Osteoblast (primary cell): Measurements from ENCODE around the gene UBE2L3. TPM values are rescaled to one million over a fixed set of nuclear protein-coding genes. Genes with fewer than 3 reads are reported as not detected.
"Not testable (repeated sequence)": the region's sequence is repeated elsewhere in the genome, so short reads cannot be mapped to it uniquely, and the experiment has no call there.

Experiments
- DNase-seq: peaks from one replicate; pipeline ENCODE4 v3.0.0; 2011; ENCODE audit warnings: low spot score, mixed read lengths; ENCODE audit not compliant: insufficient read length; ENCODE audit errors: missing footprints
- H2AFZ ChIP-seq: 2 replicates; pipeline ENCODE4 v1.6.0; 2011; ENCODE audit warnings: mild to moderate bottlenecking, low read length
- H3K27ac ChIP-seq: 2 replicates; pipeline ENCODE4 v1.5.1; 2011; ENCODE audit warnings: mild to moderate bottlenecking, low read depth, low read length, moderate library complexity
- H3K27me3 ChIP-seq: 2 replicates; pipeline ENCODE4 v1.6.0; 2012; ENCODE audit warnings: mild to moderate bottlenecking, control low read depth, inconsistent platforms, low read length, moderate library complexity; ENCODE audit not compliant: insufficient read depth
- H3K36me3 ChIP-seq: 2 replicates; pipeline ENCODE4 v1.5.1; 2011; ENCODE audit warnings: mild to moderate bottlenecking, low read length, control low read depth, moderate library complexity; ENCODE audit not compliant: insufficient read depth
- H3K4me1 ChIP-seq: 2 replicates; pipeline ENCODE4 v1.5.1; 2011; ENCODE audit warnings: mild to moderate bottlenecking, low read length, control low read depth, moderate library complexity; ENCODE audit not compliant: insufficient read depth
- H3K4me2 ChIP-seq: 2 replicates; pipeline ENCODE4 v1.6.0; 2011; ENCODE audit warnings: mild to moderate bottlenecking, low read length; ENCODE audit not compliant: insufficient read depth
- H3K4me3 ChIP-seq: fragments of 200-600 bp; sonication (generic); 3 replicates; pipeline ENCODE4 v1.5.1; 2012; ENCODE audit warnings: mild to moderate bottlenecking, low read length, inconsistent platforms; ENCODE audit not compliant: insufficient read depth
- H3K79me2 ChIP-seq: 2 replicates; pipeline ENCODE4 v1.6.0; 2012; ENCODE audit warnings: mild to moderate bottlenecking, low read length, control low read depth, inconsistent platforms; ENCODE audit not compliant: insufficient read depth
- H3K9me3 ChIP-seq: 2 replicates; pipeline ENCODE4 v1.5.1; 2011; ENCODE audit warnings: low read depth, low read length, control low read depth
- H4K20me1 ChIP-seq: 2 replicates; pipeline ENCODE4 v1.6.0; 2012; ENCODE audit warnings: mild to moderate bottlenecking, low read length, control low read depth; ENCODE audit not compliant: insufficient read depth
- CTCF ChIP-seq: IDR thresholded peaks from 2 replicates; pipeline ENCODE4 v1.5.1; 2011; ENCODE audit warnings: mild to moderate bottlenecking, low read depth, low read length, moderate library complexity; ENCODE audit errors: extremely low read depth
- total RNA-seq: library from RNA; depleted of rRNA; stranded (reverse); fragments of >200 nt; gene quantifications from 2 replicates; pipeline ENCODE4 v1.2.3, GENCODE V29; 2012

UBE2L3 gene
- total RNA-seq, 1 donor, result 40.2 TPM

- Histone ChIP-seq H3K27me3 (no peaks in the 10 kb centered on the region), H3K9me3 (no peaks in the 10 kb centered on the region), H4K20me1 (peaks cover 61% of the 10 kb centered on the region), H3K4me3 (no peak overlapping the region), H2AFZ (no peak overlapping the region), H3K27ac (no peak overlapping the region), H3K36me3 (peaks cover 43% of the 10 kb centered on the region), H3K79me2 (peaks cover 92% of the 10 kb centered on the region), H3K4me1 (no peaks in the 10 kb centered on the region), H3K4me2 (no peak overlapping the region)
- no peak for DNase-seq
- TF ChIP-seq CTCF, result no peak
Measured at GRCh38 chr22:21612858-21613257, 45.3 kb downstream of the UBE2L3 start.

GRCh38 chr22:21613553-21614233 is 46.2 kb downstream of the UBE2L3 start:
- H3K36me3 ChIP-seq, result peaks cover 43% of the 10 kb centered on the region
- H4K20me1 ChIP-seq, result peaks cover 53% of the 10 kb centered on the region

GRCh38 chr22:21615731-21616130 is 48.2 kb downstream of the UBE2L3 start:
- no peaks in the 10 kb centered on the region for H3K27me3 ChIP-seq
- no peak for TF ChIP-seq CTCF
- H4K20me1 ChIP-seq, result peaks cover 61% of the 10 kb centered on the region
- no peaks in the 10 kb centered on the region for H3K9me3 ChIP-seq
- H3K4me1 ChIP-seq, result no peaks in the 10 kb centered on the region
- DNase-seq, result no peak
- H3K79me2 ChIP-seq, result peaks cover 92% of the 10 kb centered on the region
- H3K27ac ChIP-seq, result no peak overlapping the region
- no peak overlapping the region for H3K4me3 ChIP-seq
- H2AFZ ChIP-seq, result no peak overlapping the region
- no peak overlapping the region for H3K4me2 ChIP-seq
- H3K36me3 ChIP-seq, result peaks cover 31% of the 10 kb centered on the region

More at GRCh38 chr22:21613553-21614233, 46.2 kb downstream of the UBE2L3 start:
- no peak for DNase-seq
- H3K27ac ChIP-seq, result no peak overlapping the region
- H3K4me3 ChIP-seq, result no peak overlapping the region
- no peak for TF ChIP-seq CTCF
- no peak overlapping the region for H2AFZ ChIP-seq
- no peaks in the 10 kb centered on the region for H3K4me1 ChIP-seq
- H3K79me2 ChIP-seq, result peaks cover 91% of the 10 kb centered on the region
- no peaks in the 10 kb centered on the region for H3K27me3 ChIP-seq
- no peak overlapping the region for H3K4me2 ChIP-seq
- H3K9me3 ChIP-seq, result no peaks in the 10 kb centered on the region

- H3K27ac ChIP-seq, H3K27me3 ChIP-seq, DNase-seq, H3K4me2 ChIP-seq, H3K4me1 ChIP-seq, H3K4me3 ChIP-seq, H2AFZ ChIP-seq, H3K9me3 ChIP-seq: not testable (repeated sequence)
- Histone ChIP-seq H3K79me2 (peaks cover 90% of the 10 kb centered on the region), H4K20me1 (peaks cover 60% of the 10 kb centered on the region), H3K36me3 (peaks cover 25% of the 10 kb centered on the region)
Measured at GRCh38 chr22:21617337-21617736, 49.8 kb downstream of the UBE2L3 start.
